Astrocyte (in vitro differentiated cells and primary cell): Measurements from ENCODE around the gene GPR75. TPM values are rescaled to one million over a fixed set of nuclear protein-coding genes. Genes with fewer than 3 reads are reported as not detected.

Experiments
- DNase-seq: peaks from one replicate; pipeline ENCODE4 v3.0.0-alpha.2; 2010; ENCODE audit warnings: low read depth
- FAIRE-seq: peaks from 2 replicates; lab custom pipeline; 2011; peaks lifted over from hg19 to GRCh38; lab: Jason Lieb, UNC
- H2AFZ ChIP-seq: 2 replicates; pipeline ENCODE4 v1.6.0; 2012; ENCODE audit warnings: low read depth, low read length, inconsistent platforms
- H3K27ac ChIP-seq: 2 replicates; pipeline ENCODE4 v1.5.1; 2011; ENCODE audit warnings: low read depth, low read length, inconsistent platforms
- H3K27me3 ChIP-seq: 2 replicates; pipeline ENCODE4 v1.6.0; 2011; ENCODE audit warnings: low read length, inconsistent platforms; ENCODE audit not compliant: insufficient read depth
- H3K36me3 ChIP-seq: 2 replicates; pipeline ENCODE4 v1.5.1; 2011; ENCODE audit warnings: low read length, inconsistent platforms; ENCODE audit not compliant: insufficient read depth
- H3K4me1 ChIP-seq: 2 replicates; pipeline ENCODE4 v1.5.1; 2011; ENCODE audit warnings: low read length, inconsistent platforms; ENCODE audit not compliant: insufficient read depth
- H3K4me2 ChIP-seq: 2 replicates; pipeline ENCODE4 v1.6.0; 2012; ENCODE audit warnings: low read length, inconsistent platforms
- H3K4me3 ChIP-seq: 2 replicates; pipeline ENCODE4 v1.5.1; 2011; ENCODE audit warnings: low read depth, mild to moderate bottlenecking, low read length, inconsistent platforms; ENCODE audit not compliant: insufficient read depth
- H3K79me2 ChIP-seq: 2 replicates; pipeline ENCODE4 v1.6.0; 2012; ENCODE audit warnings: mild to moderate bottlenecking, low read length, inconsistent platforms; ENCODE audit not compliant: insufficient read depth
- H3K9ac ChIP-seq: 2 replicates; pipeline ENCODE4 v1.6.0; 2012; ENCODE audit warnings: mild to moderate bottlenecking, low read length, inconsistent platforms
- H3K9me3 ChIP-seq: 2 replicates; pipeline ENCODE4 v1.5.1; 2012; ENCODE audit warnings: low read depth, mild to moderate bottlenecking, low read length, inconsistent platforms; ENCODE audit not compliant: insufficient read depth
- H4K20me1 ChIP-seq: 2 replicates; pipeline ENCODE4 v1.6.0; 2012; ENCODE audit warnings: low read length, inconsistent platforms; ENCODE audit not compliant: insufficient read depth
- H3K27ac Mint-ChIP-seq: one replicate; pipeline ENCODE4 v1.8.0; 2021; ENCODE audit warnings: mild to moderate bottlenecking, mixed read lengths; ENCODE audit not compliant: unreplicated experiment
- H3K27me3 Mint-ChIP-seq: one replicate; pipeline ENCODE4 v1.8.0; 2021; ENCODE audit warnings: low read depth, mixed read lengths; ENCODE audit not compliant: unreplicated experiment
- H3K36me3 Mint-ChIP-seq: one replicate; pipeline ENCODE4 v1.8.0; 2021; ENCODE audit warnings: low read depth, mixed read lengths; ENCODE audit not compliant: unreplicated experiment
- H3K4me1 Mint-ChIP-seq: one replicate; pipeline ENCODE4 v1.8.0; 2021; ENCODE audit warnings: low read depth, mixed read lengths; ENCODE audit not compliant: unreplicated experiment
- H3K4me3 Mint-ChIP-seq: one replicate; pipeline ENCODE4 v1.8.0; 2021; ENCODE audit warnings: mild to moderate bottlenecking, moderate library complexity, mixed read lengths; ENCODE audit not compliant: unreplicated experiment
- H3K9me3 Mint-ChIP-seq: one replicate; pipeline ENCODE4 v1.8.0; 2021; ENCODE audit warnings: mild to moderate bottlenecking, mixed read lengths; ENCODE audit not compliant: unreplicated experiment
- CTCF ChIP-seq: IDR thresholded peaks from 2 replicates; pipeline ENCODE4 v1.5.1; 2011; ENCODE audit warnings: low read depth, mild to moderate bottlenecking, inconsistent platforms, low read length, moderate library complexity; ENCODE audit not compliant: insufficient read depth
- EZH2 ChIP-seq: IDR thresholded peaks from 2 replicates; pipeline ENCODE4 v1.6.1; 2012; ENCODE audit warnings: mild to moderate bottlenecking, low read length, inconsistent platforms; ENCODE audit not compliant: insufficient read depth
- total RNA-seq: library from RNA; stranded (reverse); gene quantifications from 2 replicates; pipeline ENCODE4 v1.2.1, GENCODE V29; 2021

The GPR75 gene
- total RNA-seq, 1 donor from 2014 or later = 5.0 TPM

DNA sequence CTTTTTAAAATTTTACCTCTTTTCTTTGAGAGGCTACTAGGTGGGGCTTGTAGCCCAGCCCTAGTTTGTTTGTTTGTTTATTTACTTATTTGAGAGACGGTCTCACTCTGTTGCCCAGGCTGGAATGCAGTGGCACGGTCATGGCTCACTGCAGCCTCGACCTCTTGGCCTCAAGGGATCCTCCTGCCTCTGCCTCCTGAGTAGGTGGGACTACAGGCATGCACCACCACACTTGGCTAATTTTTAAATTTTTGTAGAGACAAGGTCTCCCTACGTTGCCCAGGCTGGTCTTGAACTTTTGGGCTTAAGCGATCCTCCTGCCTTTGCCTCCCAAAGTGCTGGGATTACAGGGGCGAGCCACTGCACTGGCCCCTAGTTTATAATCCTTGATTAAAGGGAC is 38.0 kb downstream of the GPR75 start:
- Mint-ChIP-seq H3K27me3 (no peaks in the 10 kb centered on the region), H3K4me3 (no peak overlapping the region), H3K27ac (no peak overlapping the region), H3K4me1 (peaks cover 2% of the 10 kb centered on the region), H3K36me3 (peaks cover under 1% of the 10 kb centered on the region), H3K9me3 (no peaks in the 10 kb centered on the region)
- TF ChIP-seq EZH2 (no peak), CTCF (no peak)
- Histone ChIP-seq H4K20me1 (no peaks in the 10 kb centered on the region), H3K4me1 (no peaks in the 10 kb centered on the region), H3K79me2 (no peaks in the 10 kb centered on the region), H3K36me3 (peaks cover 15% of the 10 kb centered on the region), H3K4me2 (no peak overlapping the region), H3K27ac (no peak overlapping the region), H3K27me3 (no peaks in the 10 kb centered on the region), H3K9me3 (no peaks in the 10 kb centered on the region), H2AFZ (no peak overlapping the region), H3K4me3 (no peak overlapping the region), H3K9ac (no peak overlapping the region)
- no peak for FAIRE-seq
- DNase-seq = no peak

- FAIRE-seq (no peak), DNase-seq (peak; percentile 13)
- Histone ChIP-seq H3K4me1 (no peaks in the 10 kb centered on the region), H3K36me3 (peaks cover 18% of the 10 kb centered on the region), H4K20me1 (no peaks in the 10 kb centered on the region), H3K4me2 (no peak overlapping the region), H3K79me2 (no peaks in the 10 kb centered on the region), H3K27ac (no peak overlapping the region), H3K27me3 (no peaks in the 10 kb centered on the region), H3K9me3 (no peaks in the 10 kb centered on the region), H2AFZ (no peak overlapping the region), H3K9ac (no peak overlapping the region), H3K4me3 (no peak overlapping the region)
- H3K27me3 Mint-ChIP-seq = no peaks in the 10 kb centered on the region
- TF ChIP-seq EZH2 (no peak), CTCF (no peak)
- no peak overlapping the region for H3K27ac Mint-ChIP-seq
- H3K36me3 Mint-ChIP-seq = peaks cover 3% of the 10 kb centered on the region
- no peak overlapping the region for H3K4me3 Mint-ChIP-seq
- H3K4me1 Mint-ChIP-seq = no peaks in the 10 kb centered on the region
- no peaks in the 10 kb centered on the region for H3K9me3 Mint-ChIP-seq
Observed at GRCh38 chr2:53820711-53821110, 39.1 kb downstream of the GPR75 start.

- H3K79me2 ChIP-seq = no peaks in the 10 kb centered on the region
- DNase-seq = no peak
- H2AFZ ChIP-seq = no peak overlapping the region
- H3K9ac ChIP-seq = no peak overlapping the region
- no peaks in the 10 kb centered on the region for H3K9me3 Mint-ChIP-seq
- H3K36me3 Mint-ChIP-seq = peaks cover 3% of the 10 kb centered on the region
- H3K27me3 ChIP-seq = no peaks in the 10 kb centered on the region
- no peaks in the 10 kb centered on the region for H3K27me3 Mint-ChIP-seq
- no peak overlapping the region for H3K4me3 ChIP-seq
- no peaks in the 10 kb centered on the region for H3K4me1 Mint-ChIP-seq
- no peaks in the 10 kb centered on the region for H3K4me1 ChIP-seq
- H3K9me3 ChIP-seq = no peaks in the 10 kb centered on the region
- no peak for TF ChIP-seq CTCF
- no peak for TF ChIP-seq EZH2
- no peaks in the 10 kb centered on the region for H4K20me1 ChIP-seq
- FAIRE-seq = no peak
- H3K27ac ChIP-seq = no peak overlapping the region
- peaks cover 23% of the 10 kb centered on the region for H3K36me3 ChIP-seq
- no peak overlapping the region for H3K27ac Mint-ChIP-seq
- no peak overlapping the region for H3K4me2 ChIP-seq
- H3K4me3 Mint-ChIP-seq = no peak overlapping the region
Observed at GRCh38 chr2:53820048-53820447, 39.7 kb downstream of the GPR75 start.
